ENCODE data around the gene ZNF547.

GRCh38 chr19:57324992-57325391, 38.4 kb upstream of the ZNF547 start:
- TF ChIP-seq CTCF (IDR thresholded peaks at IDR 0.05; ENCODE audit: insufficient read depth, low read length, poor library complexity, severe bottlenecking) = no peak
- no peak for TF ChIP-seq EZH2phosphoT487 (conservative IDR thresholded peaks at IDR 0.05; ENCODE audit: low read length)
